Measurements from ENCODE around the gene THRA.

The THRA gene

DNA sequence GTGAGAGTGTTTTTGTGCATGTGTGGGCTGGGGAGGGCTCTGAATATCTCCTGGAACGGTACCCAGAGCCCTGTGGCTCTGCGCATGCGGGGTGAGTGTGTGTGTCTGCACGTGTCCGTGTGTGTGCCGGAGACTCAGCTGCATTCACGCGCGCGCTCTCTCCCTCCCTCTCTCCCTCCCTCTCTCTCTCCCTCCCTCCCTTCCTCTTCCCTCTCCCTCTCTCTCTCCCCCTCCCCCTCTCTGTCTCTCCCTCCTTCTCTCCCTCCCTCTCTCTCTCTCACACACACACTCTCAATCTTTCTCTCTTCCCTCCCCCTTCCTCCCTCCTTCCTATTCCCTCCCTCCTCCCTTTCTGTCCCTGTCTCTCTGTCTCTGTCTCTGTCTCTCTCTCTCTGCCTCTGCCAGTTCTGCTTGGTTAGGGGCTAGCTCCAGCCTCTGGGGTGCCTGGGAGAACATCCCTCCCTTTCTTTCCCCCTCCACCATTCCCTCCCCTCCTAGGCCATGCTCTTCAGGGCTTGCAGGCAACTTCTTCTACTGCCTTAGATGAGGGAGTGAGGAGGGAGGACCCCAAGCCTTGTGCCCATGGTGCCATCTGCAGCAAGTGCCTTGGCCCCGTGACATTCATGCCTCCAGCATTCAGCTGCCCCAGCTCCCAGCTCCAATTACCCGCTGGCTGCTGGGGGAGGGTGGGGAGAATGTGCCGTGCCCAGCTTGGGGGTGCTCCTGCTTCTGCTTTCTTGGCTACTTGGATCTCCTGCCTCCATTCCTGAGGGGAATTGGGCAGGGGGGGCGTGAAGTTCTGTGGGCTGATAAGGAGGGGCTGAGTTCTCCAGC, 6.4 kb downstream of the THRA start:
- Histone ChIP-seq H3K36me3 (ENCODE audit: control insufficient read depth, insufficient read depth, low read length) (no peaks in the 10 kb centered on the region), H3K9me3 (ENCODE audit: control insufficient read depth, insufficient read depth, low read length) (no peaks in the 10 kb centered on the region), H3K4me3 (ENCODE audit: low read depth, low read length) (peak overlapping the region; percentile 42), H3K27ac (ENCODE audit: low read depth, low read length) (peak overlapping the region; percentile 29), H3K27me3 (ENCODE audit: control insufficient read depth, insufficient read depth, low read length) (peaks cover 2% of the 10 kb centered on the region; the same call in 1 of the 2 replicates), H3K9ac (ENCODE audit: low read depth, low read length) (no peak overlapping the region), H3K4me1 (ENCODE audit: control insufficient read depth, insufficient read depth, low read length) (peaks cover 53% of the 10 kb centered on the region)

DNA sequence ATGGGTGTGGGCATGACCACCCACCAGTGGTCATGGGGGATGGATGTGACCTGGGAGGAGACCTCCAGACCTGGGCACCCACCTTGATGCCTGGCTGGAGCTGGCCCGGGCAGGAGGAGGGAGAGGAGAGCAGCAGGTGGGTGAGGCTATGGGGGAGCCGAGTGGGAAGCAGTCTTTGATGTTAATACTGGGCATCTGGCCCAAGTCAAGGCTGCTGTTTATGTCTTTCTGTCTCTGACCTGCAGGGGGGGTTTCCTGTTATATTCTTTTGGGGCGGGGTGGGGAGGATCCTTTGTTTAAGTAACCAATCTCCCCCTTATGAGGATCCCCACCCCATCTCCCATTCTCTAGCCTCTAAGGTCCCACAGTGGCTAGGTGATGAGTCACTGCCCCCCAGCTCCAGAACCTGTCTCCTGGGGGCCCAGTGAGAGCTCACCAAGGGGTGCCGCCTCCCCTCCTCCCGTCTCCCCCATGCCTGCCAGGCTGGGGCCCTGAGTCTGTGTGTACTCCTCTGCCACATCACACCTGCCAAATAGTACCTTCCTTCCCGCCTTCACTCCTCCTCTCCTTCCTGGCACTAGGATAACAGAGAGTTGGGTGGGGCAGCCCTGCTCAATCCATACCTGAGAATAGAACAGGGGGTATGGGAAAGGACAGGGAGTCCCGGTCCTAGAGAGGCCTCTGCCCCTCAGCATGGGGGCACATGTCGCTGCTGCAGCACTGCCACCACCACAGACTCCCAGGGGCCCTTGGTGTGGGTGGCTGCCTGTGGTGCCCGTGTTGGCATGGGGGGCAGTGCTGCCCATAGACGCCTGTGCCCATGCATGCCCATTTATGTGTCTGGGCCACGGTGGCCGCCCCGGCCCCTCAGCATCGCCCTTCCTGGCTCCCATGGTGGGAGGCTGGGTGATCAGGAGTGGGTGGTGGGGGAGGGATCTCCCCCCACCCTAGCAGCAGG, 7.3 kb downstream of the THRA start:
- no peaks in the 10 kb centered on the region for H3K9me3 ChIP-seq (ENCODE audit: control insufficient read depth, insufficient read depth, low read length)
- H3K27me3 ChIP-seq (ENCODE audit: control insufficient read depth, insufficient read depth, low read length): no peaks in the 10 kb centered on the region
- H3K36me3 ChIP-seq (ENCODE audit: control insufficient read depth, insufficient read depth, low read length): peaks cover 6% of the 10 kb centered on the region; the same call in 1 of the 2 replicates
- no peak overlapping the region; the same call in 1 of the 2 replicates for H3K4me3 ChIP-seq (ENCODE audit: low read depth, low read length)
- peaks cover 48% of the 10 kb centered on the region for H3K4me1 ChIP-seq (ENCODE audit: control insufficient read depth, insufficient read depth, low read length)
- H3K27ac ChIP-seq (ENCODE audit: low read depth, low read length): peak overlapping the region; percentile 29
- no peak overlapping the region for H3K9ac ChIP-seq (ENCODE audit: low read depth, low read length)

DNA sequence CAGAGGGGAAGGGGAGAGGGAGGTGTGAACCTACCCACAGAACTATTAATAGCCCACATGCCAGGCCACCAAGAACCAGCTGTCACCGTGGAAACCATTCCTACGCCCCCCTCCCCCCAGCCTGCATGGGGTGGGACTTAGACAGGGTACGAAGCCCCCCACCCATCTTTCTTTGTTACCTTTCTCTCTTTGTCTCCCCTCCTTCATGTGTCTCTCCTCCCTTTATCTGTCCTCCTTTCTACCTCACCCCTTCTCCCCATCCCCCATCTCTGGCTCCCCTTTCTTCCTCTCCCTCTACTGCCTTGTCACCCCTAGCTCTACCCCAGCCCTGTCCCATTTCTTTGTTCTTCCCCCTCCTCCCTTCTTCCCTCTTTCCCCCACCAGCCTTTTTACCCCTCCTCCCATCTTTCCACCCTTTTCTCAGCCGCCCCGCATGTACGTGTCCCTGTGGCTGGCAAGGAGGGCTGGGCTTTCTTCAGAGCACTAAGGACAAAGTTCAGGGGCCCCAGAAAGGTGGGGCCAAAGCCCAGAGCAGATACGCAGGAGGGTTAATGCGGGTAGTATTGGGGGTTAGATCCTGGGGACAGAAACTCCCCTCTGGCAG, 8.0 kb downstream of the THRA start:
- no peak overlapping the region for H3K9ac ChIP-seq (ENCODE audit: low read depth, low read length)
- H3K4me1 ChIP-seq (ENCODE audit: control insufficient read depth, insufficient read depth, low read length): peaks cover 50% of the 10 kb centered on the region
- no peaks in the 10 kb centered on the region for H3K9me3 ChIP-seq (ENCODE audit: control insufficient read depth, insufficient read depth, low read length)
- H3K4me3 ChIP-seq (ENCODE audit: low read depth, low read length): no peak overlapping the region
- no peaks in the 10 kb centered on the region for H3K27me3 ChIP-seq (ENCODE audit: control insufficient read depth, insufficient read depth, low read length)
- H3K27ac ChIP-seq (ENCODE audit: low read depth, low read length): no peak overlapping the region
- peaks cover 6% of the 10 kb centered on the region; the same call in 1 of the 2 replicates for H3K36me3 ChIP-seq (ENCODE audit: control insufficient read depth, insufficient read depth, low read length)

- Histone ChIP-seq H3K4me3 (ENCODE audit: low read depth, low read length) (no peak overlapping the region), H3K9ac (ENCODE audit: low read depth, low read length) (no peak overlapping the region), H3K9me3 (ENCODE audit: control insufficient read depth, insufficient read depth, low read length) (no peaks in the 10 kb centered on the region), H3K36me3 (ENCODE audit: control insufficient read depth, insufficient read depth, low read length) (peaks cover 6% of the 10 kb centered on the region; the same call in 1 of the 2 replicates), H3K27ac (ENCODE audit: low read depth, low read length) (no peak overlapping the region), H3K4me1 (ENCODE audit: control insufficient read depth, insufficient read depth, low read length) (peaks cover 49% of the 10 kb centered on the region), H3K27me3 (ENCODE audit: control insufficient read depth, insufficient read depth, low read length) (no peaks in the 10 kb centered on the region)
Observed at GRCh38 chr17:40071313-40072039, 8.7 kb downstream of the THRA start.

- Histone ChIP-seq H3K9me3 (ENCODE audit: control insufficient read depth, insufficient read depth, low read length) (no peaks in the 10 kb centered on the region), H3K4me3 (ENCODE audit: low read depth, low read length) (no peak overlapping the region), H3K36me3 (ENCODE audit: control insufficient read depth, insufficient read depth, low read length) (peaks cover 6% of the 10 kb centered on the region; the same call in 1 of the 2 replicates), H3K27me3 (ENCODE audit: control insufficient read depth, insufficient read depth, low read length) (no peaks in the 10 kb centered on the region), H3K4me1 (ENCODE audit: control insufficient read depth, insufficient read depth, low read length) (peaks cover 49% of the 10 kb centered on the region), H3K27ac (ENCODE audit: low read depth, low read length) (no peak overlapping the region), H3K9ac (ENCODE audit: low read depth, low read length) (no peak overlapping the region)
Observed at GRCh38 chr17:40072040-40072734, 9.4 kb downstream of the THRA start.

- Histone ChIP-seq H3K9ac (ENCODE audit: low read depth, low read length) (no peak overlapping the region), H3K9me3 (ENCODE audit: control insufficient read depth, insufficient read depth, low read length) (no peaks in the 10 kb centered on the region), H3K36me3 (ENCODE audit: control insufficient read depth, insufficient read depth, low read length) (peaks cover 6% of the 10 kb centered on the region; the same call in 1 of the 2 replicates), H3K27ac (ENCODE audit: low read depth, low read length) (no peak overlapping the region), H3K4me3 (ENCODE audit: low read depth, low read length) (no peak overlapping the region), H3K4me1 (ENCODE audit: control insufficient read depth, insufficient read depth, low read length) (peaks cover 49% of the 10 kb centered on the region), H3K27me3 (ENCODE audit: control insufficient read depth, insufficient read depth, low read length) (no peaks in the 10 kb centered on the region)
Observed at GRCh38 chr17:40072735-40073346, 10.1 kb downstream of the THRA start.

DNA sequence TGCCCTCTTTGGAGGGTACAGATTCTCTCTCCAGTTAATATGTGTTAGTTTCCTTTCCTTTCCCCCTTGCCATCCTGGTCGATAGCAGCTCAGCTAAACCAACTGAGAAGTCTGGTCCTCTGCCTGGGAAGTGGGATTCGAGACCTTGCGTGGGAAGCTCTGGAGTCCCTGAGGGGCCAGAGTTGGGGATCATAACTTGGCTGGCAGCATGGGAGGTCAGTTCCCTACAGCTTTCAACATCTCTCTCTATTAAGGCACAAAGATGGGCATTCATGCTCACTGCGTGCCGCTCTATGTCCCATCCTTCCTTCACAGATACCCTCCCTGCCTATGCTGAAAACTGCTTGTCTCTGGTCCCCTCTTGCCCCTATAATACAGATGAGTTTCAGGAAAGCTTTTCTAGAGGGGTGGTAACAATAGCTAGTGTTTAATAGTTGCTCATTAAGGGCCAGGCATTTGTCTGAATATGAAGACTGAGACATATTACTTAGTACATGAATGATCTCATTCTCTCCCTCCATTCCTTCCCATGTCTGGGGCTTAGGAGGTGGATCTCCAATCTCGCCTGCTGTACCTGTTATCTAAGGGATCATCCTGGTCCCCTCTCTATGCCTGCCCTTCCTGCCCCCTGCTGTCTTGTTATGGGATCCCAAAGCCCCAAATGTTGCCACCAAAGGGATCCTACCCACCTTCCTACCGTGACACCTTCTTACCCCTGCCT, 10.8 kb downstream of the THRA start:
- Histone ChIP-seq H3K9me3 (ENCODE audit: control insufficient read depth, insufficient read depth, low read length) (no peaks in the 10 kb centered on the region), H3K27me3 (ENCODE audit: control insufficient read depth, insufficient read depth, low read length) (no peaks in the 10 kb centered on the region), H3K9ac (ENCODE audit: low read depth, low read length) (no peak overlapping the region), H3K4me3 (ENCODE audit: low read depth, low read length) (no peak overlapping the region), H3K27ac (ENCODE audit: low read depth, low read length) (no peak overlapping the region), H3K36me3 (ENCODE audit: control insufficient read depth, insufficient read depth, low read length) (peaks cover 6% of the 10 kb centered on the region; the same call in 1 of the 2 replicates), H3K4me1 (ENCODE audit: control insufficient read depth, insufficient read depth, low read length) (peaks cover 43% of the 10 kb centered on the region)

DNA sequence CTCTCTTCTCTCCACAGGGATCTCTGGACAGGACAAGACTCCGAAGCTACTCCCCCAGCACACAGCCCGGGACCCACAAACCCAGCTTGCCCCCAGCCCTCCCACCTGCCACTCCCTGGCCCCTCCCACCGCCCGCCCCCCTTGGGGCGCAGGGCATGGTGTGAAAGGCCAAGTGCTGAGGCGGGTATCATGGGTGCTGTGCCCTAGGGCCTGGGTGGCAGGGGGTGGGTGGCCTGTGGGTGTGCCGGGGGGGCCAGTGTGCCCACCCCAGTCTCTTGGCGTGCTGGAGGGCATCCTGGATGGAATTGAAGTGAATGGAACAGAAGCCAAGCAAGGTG, 11.4 kb downstream of the THRA start:
- Histone ChIP-seq H3K4me3 (ENCODE audit: low read depth, low read length) (no peak overlapping the region), H3K4me1 (ENCODE audit: control insufficient read depth, insufficient read depth, low read length) (peaks cover 39% of the 10 kb centered on the region), H3K27ac (ENCODE audit: low read depth, low read length) (no peak overlapping the region), H3K36me3 (ENCODE audit: control insufficient read depth, insufficient read depth, low read length) (peaks cover 6% of the 10 kb centered on the region; the same call in 1 of the 2 replicates), H3K27me3 (ENCODE audit: control insufficient read depth, insufficient read depth, low read length) (no peaks in the 10 kb centered on the region), H3K9ac (ENCODE audit: low read depth, low read length) (no peak overlapping the region), H3K9me3 (ENCODE audit: control insufficient read depth, insufficient read depth, low read length) (no peaks in the 10 kb centered on the region)

DNA sequence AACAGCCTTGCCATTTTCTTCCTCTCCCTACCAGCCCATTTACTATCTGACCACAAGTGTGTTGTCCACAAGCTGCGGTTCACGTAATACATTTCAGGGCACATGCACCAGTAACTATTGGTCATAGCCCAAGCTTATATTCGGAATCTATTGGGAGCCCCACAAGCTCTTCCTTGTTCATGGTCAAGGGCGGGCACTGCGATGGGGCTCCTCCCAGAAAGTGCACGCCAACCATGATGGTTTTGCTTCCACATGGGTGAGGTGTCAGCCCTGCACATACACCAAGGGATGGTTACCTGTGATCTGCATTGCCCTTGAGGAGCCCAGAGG, 12.1 kb downstream of the THRA start:
- H3K9me3 ChIP-seq (ENCODE audit: control insufficient read depth, insufficient read depth, low read length): no peaks in the 10 kb centered on the region
- no peak overlapping the region for H3K4me3 ChIP-seq (ENCODE audit: low read depth, low read length)
- peaks cover 6% of the 10 kb centered on the region; the same call in 1 of the 2 replicates for H3K36me3 ChIP-seq (ENCODE audit: control insufficient read depth, insufficient read depth, low read length)
- no peaks in the 10 kb centered on the region for H3K27me3 ChIP-seq (ENCODE audit: control insufficient read depth, insufficient read depth, low read length)
- H3K9ac ChIP-seq (ENCODE audit: low read depth, low read length): no peak overlapping the region
- H3K27ac ChIP-seq (ENCODE audit: low read depth, low read length): no peak overlapping the region
- H3K4me1 ChIP-seq (ENCODE audit: control insufficient read depth, insufficient read depth, low read length): peaks cover 33% of the 10 kb centered on the region
